Measurements from ENCODE around the gene STRBP.

STRBP gene

DNA sequence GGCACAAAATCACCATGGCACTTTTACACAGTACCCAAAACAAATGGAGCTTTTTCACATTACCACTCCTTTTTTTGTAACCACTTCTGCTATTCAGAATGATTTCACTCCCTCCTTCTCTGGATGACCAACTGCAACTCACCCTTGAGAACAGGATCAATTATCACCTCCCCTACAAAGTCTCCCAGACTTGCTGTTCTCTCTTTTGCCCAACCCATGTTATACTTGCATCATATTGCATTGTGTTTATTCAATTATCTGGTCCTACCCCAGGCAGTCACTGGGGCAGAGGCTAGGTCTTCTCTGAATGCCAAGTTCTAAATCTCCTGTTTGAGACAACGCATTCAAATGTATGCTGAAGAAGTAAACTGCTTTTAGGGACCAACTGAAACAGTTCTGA, 139.0 kb downstream of the STRBP start:
- no peak overlapping the region for H3K4me3 ChIP-seq (ENCODE audit: low read depth, low read length)
- TF ChIP-seq, protein P1, sequence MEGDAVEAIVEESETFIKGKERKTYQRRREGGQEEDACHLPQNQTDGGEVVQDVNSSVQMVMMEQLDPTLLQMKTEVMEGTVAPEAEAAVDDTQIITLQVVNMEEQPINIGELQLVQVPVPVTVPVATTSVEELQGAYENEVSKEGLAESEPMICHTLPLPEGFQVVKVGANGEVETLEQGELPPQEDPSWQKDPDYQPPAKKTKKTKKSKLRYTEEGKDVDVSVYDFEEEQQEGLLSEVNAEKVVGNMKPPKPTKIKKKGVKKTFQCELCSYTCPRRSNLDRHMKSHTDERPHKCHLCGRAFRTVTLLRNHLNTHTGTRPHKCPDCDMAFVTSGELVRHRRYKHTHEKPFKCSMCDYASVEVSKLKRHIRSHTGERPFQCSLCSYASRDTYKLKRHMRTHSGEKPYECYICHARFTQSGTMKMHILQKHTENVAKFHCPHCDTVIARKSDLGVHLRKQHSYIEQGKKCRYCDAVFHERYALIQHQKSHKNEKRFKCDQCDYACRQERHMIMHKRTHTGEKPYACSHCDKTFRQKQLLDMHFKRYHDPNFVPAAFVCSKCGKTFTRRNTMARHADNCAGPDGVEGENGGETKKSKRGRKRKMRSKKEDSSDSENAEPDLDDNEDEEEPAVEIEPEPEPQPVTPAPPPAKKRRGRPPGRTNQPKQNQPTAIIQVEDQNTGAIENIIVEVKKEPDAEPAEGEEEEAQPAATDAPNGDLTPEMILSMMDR (IDR thresholded peaks at IDR 0.05; ENCODE audit: control insufficient read depth, extremely low read depth, insufficient read depth), result no peak
- no peak for DNase-seq (ENCODE audit: low read depth)

DNA sequence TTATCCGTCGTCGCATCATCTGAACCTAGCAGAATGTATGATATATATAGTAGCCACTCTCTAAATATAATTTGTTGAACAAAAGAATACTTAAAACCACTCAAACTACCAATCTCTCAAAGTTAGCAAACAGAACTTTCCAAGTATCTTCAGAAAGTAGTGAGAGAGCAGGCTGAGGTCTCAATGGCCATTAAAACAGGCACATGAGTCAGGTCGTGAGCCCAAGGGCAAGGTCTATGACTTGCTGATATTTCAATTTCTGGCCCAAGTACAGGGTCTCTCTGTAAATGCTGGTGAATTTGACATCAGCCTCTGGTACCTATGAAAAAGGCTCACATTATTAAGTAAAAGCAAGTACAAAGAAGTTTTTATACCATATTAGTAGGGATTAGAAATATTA, 139.8 kb downstream of the STRBP start:
- no peak for DNase-seq (ENCODE audit: low read depth)
- TF ChIP-seq, protein P1 (IDR thresholded peaks at IDR 0.05; ENCODE audit: control insufficient read depth, extremely low read depth, insufficient read depth), result no peak

DNA sequence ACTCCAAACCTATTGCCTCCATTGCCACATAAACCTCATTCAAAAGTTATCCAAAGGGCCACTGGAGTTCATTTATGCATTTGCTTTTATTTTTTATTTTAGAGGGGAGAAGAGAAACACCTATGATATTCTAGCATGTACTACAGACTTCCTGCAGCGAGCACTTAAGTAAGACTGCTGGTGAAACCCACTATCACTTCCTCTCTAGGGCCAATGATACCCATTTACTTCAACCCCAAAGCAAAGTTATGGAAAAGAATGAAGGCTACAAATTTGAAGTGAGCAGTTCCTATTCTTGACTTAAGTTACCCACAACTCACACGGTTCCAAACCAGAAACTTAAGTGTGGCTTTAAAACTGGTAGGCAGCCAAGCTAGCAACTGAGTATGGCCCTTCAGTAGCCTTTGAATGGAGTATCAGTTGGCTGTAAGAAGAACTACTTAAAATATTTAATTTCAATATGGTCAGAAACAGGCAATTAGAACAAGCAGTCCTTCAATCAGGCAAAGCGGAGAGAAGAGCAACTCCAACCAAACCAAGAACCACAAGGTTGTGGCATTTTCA, 140.8 kb downstream of the STRBP start:
- DNase-seq (ENCODE audit: low read depth), result no peak
- TF ChIP-seq, protein P1 (IDR thresholded peaks at IDR 0.05; ENCODE audit: control insufficient read depth, extremely low read depth, insufficient read depth), result no peak
- H3K4me3 ChIP-seq (ENCODE audit: low read depth, low read length), result no peak overlapping the region

More for the DNA sequence above, 139.8 kb downstream of the STRBP start:
- H3K4me3 ChIP-seq (ENCODE audit: low read depth, low read length), result no peak overlapping the region

- TF ChIP-seq, protein P1 (IDR thresholded peaks at IDR 0.05; ENCODE audit: control insufficient read depth, extremely low read depth, insufficient read depth), result no peak
- no peak for DNase-seq (ENCODE audit: low read depth)
- H3K4me3 ChIP-seq (ENCODE audit: low read depth, low read length), result no peak overlapping the region
Observed at GRCh38 chr9:123121457-123121856, 146.9 kb downstream of the STRBP start.

GRCh38 chr9:123120953-123121352, 147.4 kb downstream of the STRBP start:
- TF ChIP-seq, protein P1 (IDR thresholded peaks at IDR 0.05; ENCODE audit: control insufficient read depth, extremely low read depth, insufficient read depth), result no peak
- DNase-seq (ENCODE audit: low read depth), result no peak
- no peak overlapping the region for H3K4me3 ChIP-seq (ENCODE audit: low read depth, low read length)

GRCh38 chr9:123120131-123120530, 148.3 kb downstream of the STRBP start:
- no peak overlapping the region for H3K4me3 ChIP-seq (ENCODE audit: low read depth, low read length)
- TF ChIP-seq, protein P1 (IDR thresholded peaks at IDR 0.05; ENCODE audit: control insufficient read depth, extremely low read depth, insufficient read depth), result no peak
- no peak for DNase-seq (ENCODE audit: low read depth)

DNA sequence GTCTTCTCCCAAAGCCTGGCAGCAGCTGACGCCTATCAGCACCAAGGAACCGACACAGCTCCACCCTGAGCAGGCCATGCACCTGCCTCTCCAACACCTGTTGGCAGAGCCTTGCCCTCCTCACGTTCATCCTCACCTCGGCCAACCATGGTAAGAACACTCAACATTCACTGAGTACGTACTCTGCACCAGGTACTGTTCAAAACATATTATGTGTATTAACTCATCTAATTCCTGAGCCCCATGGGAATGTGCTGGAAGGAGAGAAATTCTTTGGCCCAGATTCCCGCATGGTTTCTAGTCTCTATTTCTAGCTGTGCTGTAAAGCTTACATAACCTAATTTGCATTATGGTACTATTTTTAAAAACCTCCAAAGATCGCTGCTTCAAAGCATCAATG, 148.8 kb downstream of the STRBP start:
- H3K4me3 ChIP-seq (ENCODE audit: low read depth, low read length), result no peak overlapping the region
- DNase-seq (ENCODE audit: low read depth), result no peak

More for the DNA sequence above, 148.8 kb downstream of the STRBP start:
- TF ChIP-seq, protein P1 (IDR thresholded peaks at IDR 0.05; ENCODE audit: control insufficient read depth, extremely low read depth, insufficient read depth), result no peak
